HUDEP-2 (cell line): ENCODE data around the gene MYO10.
"Not testable (repeated sequence)": the region's sequence is repeated elsewhere in the genome, so short reads cannot be mapped to it uniquely, and the experiment has no call there.

Source experiments
- DNase-seq, 76 experiments: peaks; one replicate each; lab custom pipeline; 2025; ENCODE audit not compliant: unreplicated experiment in 76 of 76; lab: John Stamatoyannopoulos, UW

MYO10 gene

GRCh38 chr5:16656561-16657191, 279.4 kb downstream of the MYO10 start:
- DNase-seq: no peak

- no peak for DNase-seq
Measured at GRCh38 chr5:16654647-16655334, 281.3 kb downstream of the MYO10 start.

GRCh38 chr5:16648739-16649138, 287.3 kb downstream of the MYO10 start:
- not testable (repeated sequence) for DNase-seq

DNA sequence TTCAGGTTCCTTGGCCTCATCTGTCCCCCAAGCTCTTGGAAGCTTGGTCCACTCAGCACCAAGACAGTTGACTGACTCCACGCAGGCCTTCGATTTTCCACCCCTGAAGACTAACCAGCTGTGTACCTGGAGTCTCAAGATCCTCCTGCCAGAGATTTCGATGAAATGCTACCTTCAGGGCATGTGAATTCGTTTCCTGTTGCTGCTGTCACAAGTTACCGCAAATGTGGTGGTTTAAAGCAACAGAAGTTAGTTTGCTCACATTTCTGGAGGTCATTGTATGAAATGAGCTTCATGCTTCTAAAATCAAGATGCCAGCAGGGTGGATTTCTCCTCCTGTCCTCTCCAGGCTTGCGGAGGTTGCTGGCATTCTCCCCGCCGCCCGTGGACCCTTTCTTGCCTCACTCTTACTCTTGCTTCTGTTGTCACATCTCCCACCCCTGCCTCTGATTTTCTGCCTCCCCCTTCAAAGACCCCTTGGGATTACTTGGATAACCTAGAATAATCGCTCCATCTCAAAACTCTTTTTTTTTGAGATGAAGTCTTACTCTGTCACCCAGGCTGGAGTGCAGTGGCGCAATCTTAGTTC, 291.7 kb downstream of the MYO10 start:
- DNase-seq: no peak

DNA sequence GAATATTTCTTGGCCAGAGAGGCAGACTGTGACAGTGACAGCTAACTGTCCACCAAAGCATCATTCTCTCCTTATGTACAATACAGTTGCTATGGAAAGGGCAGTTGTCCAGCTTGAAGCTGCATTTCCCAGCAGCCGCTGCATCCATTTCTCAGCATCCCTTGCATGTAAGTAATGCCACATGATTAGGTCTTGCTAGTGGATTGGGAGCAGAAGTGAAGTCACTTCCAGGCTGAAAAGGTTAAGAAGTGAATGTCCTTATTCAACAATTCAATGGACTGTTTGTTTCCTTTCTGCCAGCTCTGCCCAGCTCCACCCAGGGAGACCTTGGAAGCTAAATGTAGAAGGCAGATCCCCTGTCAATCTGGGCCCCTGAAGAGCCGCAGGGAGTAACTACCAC, 293.2 kb downstream of the MYO10 start:
- DNase-seq: no peak

GRCh38 chr5:16639206-16639605, 296.9 kb downstream of the MYO10 start:
- no peak for DNase-seq

GRCh38 chr5:16628376-16628775, 307.7 kb downstream of the MYO10 start:
- no peak for DNase-seq

GRCh38 chr5:16626696-16627264, 309.3 kb downstream of the MYO10 start:
- no peak for DNase-seq

DNA sequence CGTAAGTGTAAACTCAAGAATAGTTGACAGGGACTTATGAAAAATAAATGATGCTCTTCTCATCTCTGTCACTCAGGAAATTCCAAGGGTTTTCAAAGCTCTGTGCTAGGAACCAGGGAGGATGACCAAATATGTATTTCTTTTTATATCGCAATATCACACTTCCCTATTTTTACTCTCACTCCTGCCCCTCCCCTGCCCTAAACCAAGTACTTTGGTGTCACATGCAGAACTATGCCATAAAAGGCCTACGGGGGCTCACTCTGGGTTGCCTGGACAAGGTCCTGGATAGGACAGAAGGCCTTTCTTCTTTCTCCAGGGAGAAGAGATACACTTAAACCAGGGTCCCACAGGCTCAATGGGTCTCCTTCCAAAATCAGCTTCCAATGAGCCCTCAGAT, 311.0 kb downstream of the MYO10 start:
- DNase-seq: no peak

GRCh38 chr5:16619136-16619535, 317.0 kb downstream of the MYO10 start:
- DNase-seq: no peak

GRCh38 chr5:16618138-16618897, 317.8 kb downstream of the MYO10 start:
- DNase-seq: no peak

DNA sequence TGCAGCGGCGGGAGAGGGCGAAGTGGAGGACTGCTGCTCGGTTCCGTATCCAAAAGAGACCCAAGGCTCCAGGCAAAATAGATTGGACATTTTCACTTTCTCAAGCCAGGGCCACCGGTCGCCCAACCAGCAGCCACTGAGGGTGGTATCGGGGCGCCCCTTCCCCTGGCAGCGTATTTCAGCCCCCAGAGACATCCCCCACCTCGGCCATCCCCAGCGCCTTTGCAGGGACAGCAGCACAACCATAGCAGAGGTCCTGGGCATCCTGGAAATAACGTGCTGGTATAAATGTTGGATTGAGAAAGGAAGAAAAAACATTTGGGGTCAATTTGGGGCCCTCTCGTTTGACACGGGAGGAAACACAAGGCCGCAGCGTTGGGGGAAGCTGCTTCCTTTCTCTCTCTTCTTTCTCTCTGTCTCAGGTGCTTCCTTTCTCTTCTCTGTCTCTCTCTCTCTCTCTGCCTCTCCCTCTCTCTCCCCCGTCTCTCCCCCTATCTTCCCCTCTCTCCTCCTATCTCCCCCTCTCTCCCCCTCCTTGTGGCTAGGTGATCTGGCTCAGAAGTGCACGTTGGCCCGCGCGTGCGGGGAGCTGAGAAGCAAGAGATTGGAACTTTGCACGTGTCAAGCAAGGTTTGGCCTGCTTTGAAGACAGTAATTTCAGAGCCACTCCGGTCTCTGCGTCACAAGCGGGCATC, 318.7 kb downstream of the MYO10 start:
- DNase-seq: no peak

GRCh38 chr5:16616536-16617273, 319.4 kb downstream of the MYO10 start, which contains the start of gene RETREG1:
Gene RETREG1 (minus strand): TSS chr5:16616997. CDS start chr5:16616971, 26 bp downstream.
- peak in 4 of 76 experiments; percentile 1 to 14 (median 8) for DNase-seq

DNA sequence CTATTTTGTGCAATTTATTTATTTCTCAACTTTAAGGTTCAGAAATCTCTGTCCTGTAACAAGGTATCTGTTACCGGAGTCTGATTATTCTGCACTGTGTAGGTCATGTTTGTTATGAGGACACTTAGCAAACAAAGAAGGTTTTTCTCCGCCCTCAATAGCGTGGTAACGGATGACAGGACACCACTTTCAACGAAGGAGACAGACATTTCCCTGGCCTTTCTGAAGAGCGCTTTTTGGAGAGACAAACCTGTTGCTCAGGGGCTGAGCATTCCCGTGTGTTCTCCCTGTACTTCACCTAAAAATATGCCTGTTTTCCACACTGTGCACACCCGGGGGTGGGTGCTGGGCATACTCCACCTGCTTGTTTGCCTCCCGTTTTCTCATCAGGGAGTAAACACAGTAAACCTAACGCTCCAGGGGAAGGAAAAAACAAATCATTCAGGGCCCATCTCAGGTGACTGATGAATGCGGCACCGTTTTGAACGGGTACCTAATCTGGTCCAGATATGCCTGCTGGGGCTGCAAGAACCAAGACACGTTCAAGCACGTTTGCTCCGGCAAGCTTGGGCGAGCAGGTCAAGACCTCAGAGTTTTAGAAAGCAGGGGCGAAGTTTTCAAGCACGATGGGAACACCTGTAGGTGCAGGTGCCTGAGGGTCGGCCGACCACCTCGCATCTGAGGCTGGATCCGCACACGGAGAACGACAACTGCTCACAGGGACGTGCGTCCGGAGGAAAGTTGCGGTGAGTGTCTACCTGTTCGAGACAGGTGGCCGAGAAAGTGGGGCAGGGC, 320.1 kb downstream of the MYO10 start:
- no peak for DNase-seq

GRCh38 chr5:16612007-16612406, 324.1 kb downstream of the MYO10 start:
- DNase-seq: no peak
